ENCODE measurements around the gene RNF207.

Gene RNF207

DNA sequence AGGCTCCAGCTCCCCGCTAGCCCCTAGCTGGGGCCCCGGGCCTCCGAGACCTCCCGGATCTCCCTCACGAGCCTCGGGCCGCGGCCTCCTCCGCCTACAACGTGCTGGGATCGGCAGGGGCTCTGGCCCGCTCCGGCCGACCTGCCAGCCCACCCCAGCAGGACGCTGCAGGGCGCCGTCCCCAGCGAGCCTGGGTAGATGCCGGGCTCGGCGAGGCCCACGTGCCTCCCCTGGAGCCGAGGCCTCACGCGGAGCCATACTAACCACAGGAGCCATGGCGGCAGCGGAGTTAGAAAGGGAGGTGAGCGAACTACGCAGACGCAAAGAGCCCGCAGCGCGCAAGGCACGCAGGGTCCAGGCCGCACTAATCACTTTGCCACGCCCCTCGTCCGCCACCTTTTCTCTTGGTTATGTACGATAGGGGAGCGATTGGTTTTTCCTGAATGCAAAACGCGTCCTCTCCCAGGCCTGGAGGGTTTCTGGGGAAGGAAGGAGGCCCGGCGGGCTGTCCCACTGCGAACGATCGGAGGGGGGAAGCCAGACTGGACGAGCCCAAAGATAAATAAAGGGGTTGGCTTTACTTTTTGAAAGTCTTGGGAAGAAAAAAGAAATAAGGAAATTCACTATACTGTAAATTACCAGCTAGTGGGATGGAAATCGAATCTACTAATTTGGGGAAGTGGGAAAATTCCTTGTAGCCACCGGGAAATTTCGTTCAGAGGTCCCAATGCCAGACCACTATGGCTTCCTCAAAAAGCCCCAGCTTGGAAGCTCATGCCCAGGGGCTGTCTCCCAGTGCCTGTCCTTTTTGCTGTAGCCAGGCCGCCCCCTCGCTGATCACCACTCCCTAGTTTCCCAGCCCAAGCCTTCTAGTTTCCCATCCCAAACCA lies 6.4 kb upstream of the RNF207 start, which contains the start of gene RPL22 (continued):
- TF ChIP-seq GLIS1 (tag by site-specific recombination; IDR thresholded peaks at IDR 0.05) (peak; percentile 95), ZNF221 (tag by site-specific recombination; IDR thresholded peaks at IDR 0.05; ENCODE audit: borderline replicate concordance) (no peak), SP7 (tag by site-specific recombination; IDR thresholded peaks at IDR 0.05) (peak; percentile 78), ZNF394 (tag by site-specific recombination; IDR thresholded peaks at IDR 0.05; ENCODE audit: borderline replicate concordance) (peak; percentile 26; the same call in 1 of the 2 replicates), ZNF37A (tag by site-specific recombination; IDR thresholded peaks at IDR 0.05) (0 out of 2 replicates have a peak, but pooled peaks have one; percentile 13), YY2 (tag by site-specific recombination; IDR thresholded peaks at IDR 0.05) (peak; percentile 98), ZBTB48 (tag by site-specific recombination; IDR thresholded peaks at IDR 0.05) (peak; percentile 98), ZBTB17 (tag by site-specific recombination; IDR thresholded peaks at IDR 0.05) (peak; percentile 99), ZNF501 (tag by site-specific recombination; IDR thresholded peaks at IDR 0.05) (peak; percentile 83; the same call in 1 of the 2 replicates), KLF7 (tag by site-specific recombination; IDR thresholded peaks at IDR 0.05; ENCODE audit: borderline replicate concordance) (peak; percentile 89; the same call in 1 of the 2 replicates), ZNF843 (tag by site-specific recombination; IDR thresholded peaks at IDR 0.05) (peak; percentile 13; the same call in 1 of the 2 replicates), ZFHX2 (tag by site-specific recombination; conservative IDR thresholded peaks at IDR 0.05) (peak; percentile 42), ZBTB1 (tag by site-specific recombination; IDR thresholded peaks at IDR 0.05) (no peak), ZNF404 (tag by site-specific recombination; IDR thresholded peaks at IDR 0.05) (no peak), ZSCAN30 (tag by site-specific recombination; IDR thresholded peaks at IDR 0.05) (0 out of 2 replicates have a peak, but pooled peaks have one; percentile 43), ZNF600 (tag by site-specific recombination; IDR thresholded peaks at IDR 0.05) (peak; percentile 89), BCL11B (tag by site-specific recombination; IDR thresholded peaks at IDR 0.05; ENCODE audit: low read depth) (no peak), ZNF366 (tag by site-specific recombination; conservative IDR thresholded peaks at IDR 0.05) (peak; percentile 86), ZNF335 (tag by site-specific recombination; conservative IDR thresholded peaks at IDR 0.05) (peak; percentile 99), KLF10 (tag by site-specific recombination; IDR thresholded peaks at IDR 0.05) (peak; percentile 86), GLIS2 (tag by site-specific recombination; IDR thresholded peaks at IDR 0.05) (peak; percentile 99), ZBTB8A (tag by site-specific recombination; IDR thresholded peaks at IDR 0.05) (peak; percentile 64), WT1 (tag by site-specific recombination; IDR thresholded peaks at IDR 0.05) (peak; percentile 30; the same call in 1 of the 2 replicates), ZFP41 (tag by site-specific recombination; IDR thresholded peaks at IDR 0.05; ENCODE audit: borderline replicate concordance) (no peak), ZNF837 (tag by site-specific recombination; IDR thresholded peaks at IDR 0.05) (no peak)
- TF ChIP-seq, protein P1, sequence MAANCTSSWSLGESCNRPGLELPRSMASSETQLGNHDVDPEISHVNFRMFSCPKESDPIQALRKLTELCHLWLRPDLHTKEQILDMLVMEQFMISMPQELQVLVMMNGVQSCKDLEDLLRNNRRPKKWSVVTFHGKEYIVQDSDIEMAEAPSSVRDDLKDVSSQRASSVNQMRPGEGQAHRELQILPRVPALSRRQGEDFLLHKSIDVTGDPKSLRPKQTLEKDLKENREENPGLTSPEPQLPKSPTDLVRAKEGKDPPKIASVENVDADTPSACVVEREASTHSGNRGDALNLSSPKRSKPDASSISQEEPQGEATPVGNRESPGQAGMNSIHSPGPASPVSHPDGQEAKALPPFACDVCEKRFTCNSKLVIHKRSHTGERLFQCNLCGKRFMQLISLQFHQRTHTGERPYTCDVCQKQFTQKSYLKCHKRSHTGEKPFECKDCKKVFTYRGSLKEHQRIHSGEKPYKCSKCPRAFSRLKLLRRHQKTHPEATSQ (tag by site-specific recombination; IDR thresholded peaks at IDR 0.05) = 0 out of 2 replicates have a peak, but pooled peaks have one; percentile 17
- TF ChIP-seq, protein P2, sequence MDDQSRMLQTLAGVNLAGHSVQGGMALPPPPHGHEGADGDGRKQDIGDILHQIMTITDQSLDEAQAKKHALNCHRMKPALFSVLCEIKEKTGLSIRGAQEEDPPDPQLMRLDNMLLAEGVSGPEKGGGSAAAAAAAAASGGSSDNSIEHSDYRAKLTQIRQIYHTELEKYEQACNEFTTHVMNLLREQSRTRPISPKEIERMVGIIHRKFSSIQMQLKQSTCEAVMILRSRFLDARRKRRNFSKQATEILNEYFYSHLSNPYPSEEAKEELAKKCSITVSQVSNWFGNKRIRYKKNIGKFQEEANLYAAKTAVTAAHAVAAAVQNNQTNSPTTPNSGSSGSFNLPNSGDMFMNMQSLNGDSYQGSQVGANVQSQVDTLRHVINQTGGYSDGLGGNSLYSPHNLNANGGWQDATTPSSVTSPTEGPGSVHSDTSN (CRISPR knock-in tag; IDR thresholded peaks at IDR 0.05) = peak; percentile 82; the same call in 1 of the 2 replicates
- TF ChIP-seq, protein P3, sequence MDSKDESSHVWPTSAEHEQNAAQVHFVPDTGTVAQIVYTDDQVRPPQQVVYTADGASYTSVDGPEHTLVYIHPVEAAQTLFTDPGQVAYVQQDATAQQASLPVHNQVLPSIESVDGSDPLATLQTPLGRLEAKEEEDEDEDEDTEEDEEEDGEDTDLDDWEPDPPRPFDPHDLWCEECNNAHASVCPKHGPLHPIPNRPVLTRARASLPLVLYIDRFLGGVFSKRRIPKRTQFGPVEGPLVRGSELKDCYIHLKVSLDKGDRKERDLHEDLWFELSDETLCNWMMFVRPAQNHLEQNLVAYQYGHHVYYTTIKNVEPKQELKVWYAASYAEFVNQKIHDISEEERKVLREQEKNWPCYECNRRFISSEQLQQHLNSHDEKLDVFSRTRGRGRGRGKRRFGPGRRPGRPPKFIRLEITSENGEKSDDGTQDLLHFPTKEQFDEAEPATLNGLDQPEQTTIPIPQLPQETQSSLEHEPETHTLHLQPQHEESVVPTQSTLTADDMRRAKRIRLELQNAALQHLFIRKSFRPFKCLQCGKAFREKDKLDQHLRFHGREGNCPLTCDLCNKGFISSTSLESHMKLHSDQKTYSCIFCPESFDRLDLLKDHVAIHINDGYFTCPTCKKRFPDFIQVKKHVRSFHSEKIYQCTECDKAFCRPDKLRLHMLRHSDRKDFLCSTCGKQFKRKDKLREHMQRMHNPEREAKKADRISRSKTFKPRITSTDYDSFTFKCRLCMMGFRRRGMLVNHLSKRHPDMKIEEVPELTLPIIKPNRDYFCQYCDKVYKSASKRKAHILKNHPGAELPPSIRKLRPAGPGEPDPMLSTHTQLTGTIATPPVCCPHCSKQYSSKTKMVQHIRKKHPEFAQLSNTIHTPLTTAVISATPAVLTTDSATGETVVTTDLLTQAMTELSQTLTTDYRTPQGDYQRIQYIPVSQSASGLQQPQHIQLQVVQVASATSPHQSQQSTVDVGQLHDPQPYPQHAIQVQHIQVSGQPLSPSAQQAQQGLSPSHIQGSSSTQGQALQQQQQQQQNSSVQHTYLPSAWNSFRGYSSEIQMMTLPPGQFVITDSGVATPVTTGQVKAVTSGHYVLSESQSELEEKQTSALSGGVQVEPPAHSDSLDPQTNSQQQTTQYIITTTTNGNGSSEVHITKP (tag by site-specific recombination; IDR thresholded peaks at IDR 0.05) = peak; percentile 99
- TF ChIP-seq, protein P4, sequence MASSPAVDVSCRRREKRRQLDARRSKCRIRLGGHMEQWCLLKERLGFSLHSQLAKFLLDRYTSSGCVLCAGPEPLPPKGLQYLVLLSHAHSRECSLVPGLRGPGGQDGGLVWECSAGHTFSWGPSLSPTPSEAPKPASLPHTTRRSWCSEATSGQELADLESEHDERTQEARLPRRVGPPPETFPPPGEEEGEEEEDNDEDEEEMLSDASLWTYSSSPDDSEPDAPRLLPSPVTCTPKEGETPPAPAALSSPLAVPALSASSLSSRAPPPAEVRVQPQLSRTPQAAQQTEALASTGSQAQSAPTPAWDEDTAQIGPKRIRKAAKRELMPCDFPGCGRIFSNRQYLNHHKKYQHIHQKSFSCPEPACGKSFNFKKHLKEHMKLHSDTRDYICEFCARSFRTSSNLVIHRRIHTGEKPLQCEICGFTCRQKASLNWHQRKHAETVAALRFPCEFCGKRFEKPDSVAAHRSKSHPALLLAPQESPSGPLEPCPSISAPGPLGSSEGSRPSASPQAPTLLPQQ (tag by site-specific recombination; IDR thresholded peaks at IDR 0.05) = 0 out of 2 replicates have a peak, but pooled peaks have one; percentile 13

Data from HEK293 (cell line).